ENCODE results near the gene LMLN. TPM values are rescaled to one million over a fixed set of nuclear protein-coding genes. Genes with fewer than 3 reads are reported as not detected.

The LMLN gene
- total RNA-seq, 2 donors from 2014 or later: 10.0 to 10.5 TPM

- Mint-ChIP-seq H3K27me3 (ENCODE audit: insufficient read depth) (no peaks in the 10 kb centered on the region), H3K4me1 (no peaks in the 10 kb centered on the region), H3K4me3 (no peak overlapping the region), H3K36me3 (ENCODE audit: low read depth) (peaks cover 21% of the 10 kb centered on the region), H3K9me3 (peaks cover 58% of the 10 kb centered on the region), H3K27ac (no peak overlapping the region)
- no peaks in the 10 kb centered on the region for H3K36me3 ChIP-seq (ENCODE audit: control insufficient read depth, insufficient read depth, low read length)
- no peaks in the 10 kb centered on the region for H3K27me3 ChIP-seq (ENCODE audit: control insufficient read depth, insufficient read depth, low read length, poor library complexity, severe bottlenecking)
- H3K27ac ChIP-seq (ENCODE audit: low read depth, low read length): no peak overlapping the region
- no peak overlapping the region for H3K9ac ChIP-seq (ENCODE audit: extremely low read depth, low read length, poor library complexity, severe bottlenecking)
- 89 to 90% methylated on average over 2 to 3 of the region's 3 CpGs for WGBS, 2 experiments (ENCODE audit: insufficient coverage in 1 of 2, insufficient read length in 1 of 2)
- H3K9me3 ChIP-seq (ENCODE audit: control insufficient read depth, low read length): peaks cover 37% of the 10 kb centered on the region
- no peak overlapping the region for H3K4me3 ChIP-seq (ENCODE audit: low read length)
- TF ChIP-seq CTCF (conservative IDR thresholded peaks at IDR 0.05): no peak
- no peak for DNase-seq
- H3K4me1 ChIP-seq (ENCODE audit: control insufficient read depth, insufficient read depth, low read length): no peaks in the 10 kb centered on the region
Observed at GRCh38 chr3:197970588-197970987, 10.6 kb downstream of the LMLN start.

DNA sequence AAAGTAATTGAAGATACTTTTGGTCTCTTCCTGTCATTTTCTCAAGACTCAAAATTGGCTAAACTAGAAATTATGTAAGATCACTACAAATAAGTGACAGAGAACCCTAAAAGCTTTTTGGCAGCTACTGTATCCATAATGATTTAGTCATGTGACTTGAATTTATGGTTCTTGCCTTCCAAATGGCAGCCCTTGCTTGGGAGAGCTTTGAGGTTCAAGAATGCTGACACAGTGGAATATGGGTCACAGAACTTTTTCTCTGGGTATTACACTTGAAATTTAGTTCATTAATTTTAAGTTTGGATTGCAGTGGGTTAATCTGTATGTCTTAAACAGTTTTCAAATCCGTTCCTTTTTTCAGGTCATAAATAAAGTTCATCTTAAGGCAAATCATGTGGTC lies 14.0 kb downstream of the LMLN start:
- no peak overlapping the region for H3K27ac Mint-ChIP-seq

DNA sequence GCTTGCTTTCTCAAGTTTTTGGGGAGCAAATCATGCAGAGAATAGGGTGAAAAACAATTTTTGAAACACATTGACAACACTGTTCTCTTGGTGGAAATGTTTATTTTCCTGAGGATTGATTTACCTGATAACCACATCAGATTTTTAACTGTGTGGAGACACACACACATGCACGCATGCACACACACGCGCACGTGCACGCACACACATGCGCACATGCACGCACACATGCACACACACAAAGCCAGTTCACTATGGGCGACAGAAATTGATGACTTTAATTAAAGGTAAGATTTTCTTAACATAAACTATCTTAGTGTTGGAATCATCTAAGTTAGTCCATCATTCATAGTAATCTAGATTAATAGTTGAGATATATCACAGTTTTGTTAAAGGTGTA lies 15.3 kb downstream of the LMLN start:
- TF ChIP-seq CTCF (conservative IDR thresholded peaks at IDR 0.05): no peak
- no peak overlapping the region for H3K4me3 Mint-ChIP-seq
- no peak for DNase-seq
- no peaks in the 10 kb centered on the region for H3K27me3 Mint-ChIP-seq (ENCODE audit: insufficient read depth)
- H3K4me3 ChIP-seq (ENCODE audit: low read length): no peak overlapping the region
- no peak overlapping the region for H3K27ac Mint-ChIP-seq
- no peaks in the 10 kb centered on the region for H3K27me3 ChIP-seq (ENCODE audit: control insufficient read depth, insufficient read depth, low read length, poor library complexity, severe bottlenecking)
- peaks cover 14% of the 10 kb centered on the region for H3K36me3 ChIP-seq (ENCODE audit: control insufficient read depth, insufficient read depth, low read length)
- no peaks in the 10 kb centered on the region for H3K4me1 Mint-ChIP-seq
- H3K9me3 Mint-ChIP-seq: peaks cover 26% of the 10 kb centered on the region
- H3K27ac ChIP-seq (ENCODE audit: low read depth, low read length): no peak overlapping the region
- H3K9ac ChIP-seq (ENCODE audit: extremely low read depth, low read length, poor library complexity, severe bottlenecking): no peak overlapping the region
- peaks cover 20% of the 10 kb centered on the region for H3K36me3 Mint-ChIP-seq (ENCODE audit: low read depth)
- WGBS, 2 experiments (ENCODE audit: insufficient coverage in 1 of 2, insufficient read length in 1 of 2): 97 to 100% methylated on average over 1 to 7 of the region's 8 CpGs
- H3K9me3 ChIP-seq (ENCODE audit: control insufficient read depth, low read length): peaks cover 12% of the 10 kb centered on the region
- no peaks in the 10 kb centered on the region for H3K4me1 ChIP-seq (ENCODE audit: control insufficient read depth, insufficient read depth, low read length)

More for the DNA sequence above, 14.0 kb downstream of the LMLN start:
- Mint-ChIP-seq H3K27me3 (ENCODE audit: insufficient read depth) (no peaks in the 10 kb centered on the region), H3K9me3 (peaks cover 28% of the 10 kb centered on the region), H3K36me3 (ENCODE audit: low read depth) (peaks cover 18% of the 10 kb centered on the region), H3K4me1 (no peaks in the 10 kb centered on the region), H3K4me3 (no peak overlapping the region)
- Histone ChIP-seq H3K9ac (ENCODE audit: extremely low read depth, low read length, poor library complexity, severe bottlenecking) (no peak overlapping the region), H3K4me3 (ENCODE audit: low read length) (no peak overlapping the region), H3K36me3 (ENCODE audit: control insufficient read depth, insufficient read depth, low read length) (peaks cover 14% of the 10 kb centered on the region), H3K27me3 (ENCODE audit: control insufficient read depth, insufficient read depth, low read length, poor library complexity, severe bottlenecking) (no peaks in the 10 kb centered on the region), H3K4me1 (ENCODE audit: control insufficient read depth, insufficient read depth, low read length) (no peaks in the 10 kb centered on the region), H3K27ac (ENCODE audit: low read depth, low read length) (no peak overlapping the region), H3K9me3 (ENCODE audit: control insufficient read depth, low read length) (peaks cover 17% of the 10 kb centered on the region)
- no peak for TF ChIP-seq CTCF (conservative IDR thresholded peaks at IDR 0.05)
- DNase-seq: no peak
- WGBS, 2 experiments (ENCODE audit: insufficient coverage in 1 of 2, insufficient read length in 1 of 2): 95% methylated on average over 1 of the region's 1 CpG; no CpG with 5 or more reads in 1 of the 2 experiments

All from endodermal cell (in vitro differentiated cells).